ENCODE measurements around the gene SCN10A.

SCN10A gene

GRCh38 chr3:38725726-38726419 is 90.1 kb downstream of the SCN10A start:
- no peak for DNase-seq (ENCODE audit: low spot score)
- Histone ChIP-seq H3K4me3 (no peak overlapping the region), H3K27ac (no peak overlapping the region)
- no peak for TF ChIP-seq CTCF (IDR thresholded peaks at IDR 0.05)

GRCh38 chr3:38724392-38724736 is 91.7 kb downstream of the SCN10A start:
- Histone ChIP-seq H3K27ac (no peak overlapping the region), H3K4me3 (no peak overlapping the region)
- DNase-seq (ENCODE audit: low spot score): no peak
- no peak for TF ChIP-seq CTCF (IDR thresholded peaks at IDR 0.05)

- no peak for DNase-seq (ENCODE audit: low spot score)
- no peak for TF ChIP-seq CTCF (IDR thresholded peaks at IDR 0.05)
- Histone ChIP-seq H3K4me3 (no peak overlapping the region), H3K27ac (peak overlapping the region in 1 of 2 donors; percentile 72)
Measured at GRCh38 chr3:38723569-38724391, 92.2 kb downstream of the SCN10A start.

GRCh38 chr3:38722781-38723568 is 93.0 kb downstream of the SCN10A start:
- H3K27ac ChIP-seq: peak overlapping the region in 1 of 2 donors; percentile 72
- no peak for DNase-seq (ENCODE audit: low spot score)
- TF ChIP-seq CTCF (IDR thresholded peaks at IDR 0.05): no peak
- H3K4me3 ChIP-seq: no peak overlapping the region

- no peak for DNase-seq (ENCODE audit: low spot score)
- Histone ChIP-seq H3K27ac (no peak overlapping the region), H3K4me3 (no peak overlapping the region)
- TF ChIP-seq CTCF (IDR thresholded peaks at IDR 0.05): no peak
Measured at GRCh38 chr3:38721207-38721772, 94.7 kb downstream of the SCN10A start.

- Histone ChIP-seq H3K27ac (no peak overlapping the region), H3K4me3 (no peak overlapping the region)
- no peak for DNase-seq (ENCODE audit: low spot score)
- TF ChIP-seq CTCF (IDR thresholded peaks at IDR 0.05): no peak
Measured at GRCh38 chr3:38720465-38720864, 95.6 kb downstream of the SCN10A start.

All from coronary artery (tissue), 2 donors.